GM19193 (cell line): ENCODE results near the gene ADAMTS17.

Experiments
- POLR2A ChIP-seq: IDR thresholded peaks from 4 replicates; pipeline ENCODE4 v1.6.1; 2011; ENCODE audit not compliant: insufficient read depth, insufficient read length; ENCODE audit errors: extremely low read depth

The ADAMTS17 gene

DNA sequence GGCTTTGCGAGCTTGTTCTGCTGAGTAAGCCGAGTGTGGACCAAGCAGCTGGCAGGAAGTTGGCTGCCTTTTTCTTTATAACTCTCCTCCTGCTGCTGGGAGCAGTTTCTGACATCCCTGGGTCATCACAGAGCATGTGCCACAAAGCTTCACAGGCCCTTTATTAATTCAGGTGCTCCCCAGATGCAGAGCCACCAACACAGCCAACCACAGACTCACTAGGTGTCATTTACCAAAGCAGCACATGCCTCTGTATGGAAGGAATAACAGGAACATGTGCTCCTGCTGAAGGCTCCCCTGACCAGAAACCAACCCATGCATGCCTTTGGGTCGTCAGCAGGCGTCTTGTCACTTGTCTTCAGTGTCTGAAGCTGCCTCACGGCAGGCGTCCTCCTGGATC, 152.5 kb downstream of the ADAMTS17 start:
- TF ChIP-seq POLR2A = no peak

- no peak for TF ChIP-seq POLR2A
These were observed 154.1 kb downstream of the ADAMTS17 start for GRCh38 chr15:100187677-100188076.

GRCh38 chr15:100186960-100187359, 154.8 kb downstream of the ADAMTS17 start:
- no peak for TF ChIP-seq POLR2A

- no peak for TF ChIP-seq POLR2A
These were observed 155.4 kb downstream of the ADAMTS17 start for GRCh38 chr15:100186366-100186765.

GRCh38 chr15:100183921-100184495, 157.8 kb downstream of the ADAMTS17 start:
- TF ChIP-seq POLR2A = no peak

- no peak for TF ChIP-seq POLR2A
These were observed 160.9 kb downstream of the ADAMTS17 start for GRCh38 chr15:100180921-100181320.

- TF ChIP-seq POLR2A = no peak
These were observed 166.2 kb downstream of the ADAMTS17 start for GRCh38 chr15:100175406-100176114.

DNA sequence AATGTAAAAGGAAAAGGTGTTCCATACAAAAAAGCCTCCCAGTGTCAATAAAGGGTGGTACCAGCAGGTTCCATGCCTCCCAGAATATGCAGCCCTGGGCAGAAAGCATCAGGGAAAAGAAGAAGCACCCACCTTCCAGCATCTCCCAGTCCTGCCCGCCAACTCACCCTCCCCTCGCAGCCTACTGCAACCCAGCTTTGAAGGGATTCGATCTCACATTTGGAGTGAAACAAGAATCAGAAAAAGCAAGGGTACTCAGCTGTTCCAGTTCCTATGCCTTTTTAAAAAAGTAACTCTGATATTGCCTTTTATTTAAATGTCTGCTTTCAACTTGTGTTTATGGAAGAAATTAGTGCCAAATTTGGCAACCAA, 166.9 kb downstream of the ADAMTS17 start:
- no peak for TF ChIP-seq POLR2A

DNA sequence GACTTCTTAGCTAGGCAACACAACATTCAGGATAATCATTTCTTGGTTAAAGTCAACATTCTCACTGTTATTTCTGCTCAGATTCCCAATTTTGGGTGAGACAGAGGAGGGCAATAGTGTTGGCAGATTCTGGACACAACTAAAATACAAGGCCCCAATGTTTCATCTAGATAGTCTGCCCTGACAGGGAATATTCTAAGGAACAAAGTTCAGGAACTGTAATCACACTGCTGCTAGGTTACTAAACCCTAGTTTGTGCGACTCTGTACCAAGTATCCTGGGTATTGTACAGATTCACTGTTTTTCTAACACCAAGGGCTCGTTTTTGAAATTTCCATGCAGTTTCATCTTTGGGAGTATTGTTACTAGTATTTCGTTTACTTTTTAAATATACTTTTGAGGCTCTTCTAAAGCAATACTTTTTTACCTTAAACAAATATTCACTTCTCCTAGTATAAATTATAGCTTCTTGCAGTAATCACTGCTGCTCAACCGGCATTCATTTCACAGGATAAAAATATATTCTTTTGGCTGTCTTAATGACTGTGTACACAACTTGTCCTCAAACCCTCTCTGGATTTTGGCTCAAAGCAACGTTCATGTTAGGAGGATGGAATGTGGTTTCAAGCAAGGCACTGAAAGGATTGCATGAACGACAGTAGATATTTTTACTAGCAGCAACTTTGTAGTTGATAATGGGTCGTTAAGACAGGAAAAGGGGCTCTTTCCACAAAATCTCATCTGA, 167.4 kb downstream of the ADAMTS17 start:
- no peak for TF ChIP-seq POLR2A

- TF ChIP-seq POLR2A = no peak
These were observed 169.3 kb downstream of the ADAMTS17 start for GRCh38 chr15:100172356-100173024.

DNA sequence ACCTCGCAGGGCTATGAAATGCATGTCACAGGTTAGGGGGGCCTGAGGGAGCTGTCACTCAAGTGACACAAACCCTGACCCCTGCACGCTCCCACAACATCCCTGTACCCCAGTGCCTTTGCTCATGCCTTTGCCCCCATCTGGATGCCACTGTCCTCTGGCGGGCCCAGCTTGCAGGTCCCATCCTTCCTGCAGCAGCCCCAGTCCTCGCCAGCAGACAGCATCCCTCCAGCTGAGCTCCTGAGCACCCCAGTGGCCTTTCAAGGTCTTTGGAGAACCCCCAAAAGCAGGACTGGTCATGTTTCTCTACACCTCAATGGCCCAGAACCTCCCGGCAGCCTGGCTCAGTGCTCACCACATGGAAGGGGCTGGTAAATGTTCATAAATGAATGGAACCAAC, 170.4 kb downstream of the ADAMTS17 start:
- TF ChIP-seq POLR2A = no peak

- no peak for TF ChIP-seq POLR2A
These were observed 171.2 kb downstream of the ADAMTS17 start for GRCh38 chr15:100170291-100171210.

GRCh38 chr15:100169615-100170290, 172.0 kb downstream of the ADAMTS17 start:
- TF ChIP-seq POLR2A = no peak

DNA sequence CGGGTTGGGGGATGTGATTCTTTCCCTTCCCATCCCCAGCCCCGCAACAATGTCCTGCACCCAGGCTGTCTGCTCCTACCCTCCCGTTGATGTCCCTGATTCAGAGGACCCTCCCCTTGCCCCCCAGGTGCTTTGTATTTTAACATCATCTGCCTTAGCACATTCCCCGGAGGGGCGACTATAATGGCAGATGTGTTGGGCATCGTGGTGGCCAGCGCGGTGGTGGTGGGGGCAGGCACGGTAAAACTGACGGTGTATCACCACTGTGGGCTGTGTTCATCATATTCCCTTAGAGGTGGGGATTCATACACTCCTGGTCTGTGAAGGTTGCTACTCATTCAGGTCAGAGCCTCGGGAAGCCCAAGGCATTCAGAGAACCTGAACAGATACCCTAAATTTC, 173.0 kb downstream of the ADAMTS17 start:
- no peak for TF ChIP-seq POLR2A

DNA sequence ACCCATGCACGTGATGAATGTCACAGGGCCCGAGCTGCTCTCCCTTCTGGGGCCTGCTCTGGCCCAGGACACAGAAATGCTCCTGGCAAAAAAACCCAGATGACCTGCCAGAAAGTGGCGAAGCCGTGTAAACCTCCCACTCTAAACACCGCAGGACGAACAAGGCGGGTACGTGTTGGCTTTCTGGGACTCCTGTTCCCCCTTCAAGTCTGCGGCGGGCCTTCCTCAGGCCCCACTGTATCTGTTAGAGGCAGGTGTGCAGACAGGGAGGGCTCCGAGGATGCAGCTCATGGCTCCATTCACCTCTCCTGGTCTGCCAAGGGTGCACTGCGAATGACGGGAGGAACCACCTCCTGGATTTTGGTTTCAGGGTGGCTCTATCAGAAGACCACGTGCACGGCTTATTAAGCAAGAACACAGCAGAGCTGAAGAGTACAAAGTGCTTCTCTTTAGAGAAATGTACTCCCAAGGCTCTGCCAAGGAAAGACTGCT, 173.8 kb downstream of the ADAMTS17 start:
- TF ChIP-seq POLR2A = no peak

GRCh38 chr15:100166313-100166712, 175.5 kb downstream of the ADAMTS17 start:
- no peak for TF ChIP-seq POLR2A
